DOHH2 (cell line): ENCODE data around the gene ALDH1L2.

Experiments used
- H3F3A ChIP-seq: fragments of 200-600 bp; sonication (generic), shearing (Covaris generic); 2 replicates; pipeline ENCODE4 v1.6.0; 2016; ENCODE audit warnings: antibody characterized with exemption, mild to moderate bottlenecking; ENCODE audit not compliant: control insufficient read depth, insufficient read depth
- H3K27ac ChIP-seq: fragments of 200-600 bp; sonication (generic); 2 replicates; pipeline ENCODE4 v1.5.1; 2014; ENCODE audit warnings: low read depth, mild to moderate bottlenecking, low read length, moderate library complexity
- H3K27me3 ChIP-seq: fragments of 200-600 bp; sonication (generic); 2 replicates; pipeline ENCODE4 v1.6.1; 2014; ENCODE audit warnings: mild to moderate bottlenecking, low read length, mixed read lengths; ENCODE audit not compliant: control insufficient read depth
- H3K36me3 ChIP-seq: fragments of 200-600 bp; sonication (generic); 2 replicates; pipeline ENCODE4 v1.6.1; 2014; ENCODE audit warnings: mild to moderate bottlenecking, low read length, moderate library complexity, mixed read lengths; ENCODE audit not compliant: control insufficient read depth
- H3K4me1 ChIP-seq: fragments of 200-600 bp; sonication (generic); 2 replicates; pipeline ENCODE4 v1.6.1; 2014; ENCODE audit warnings: mild to moderate bottlenecking, low read length, mixed read lengths; ENCODE audit not compliant: control insufficient read depth
- H3K4me2 ChIP-seq: fragments of 200-600 bp; sonication (generic); 2 replicates; pipeline ENCODE4 v1.6.0; 2014; ENCODE audit warnings: mild to moderate bottlenecking, low read length, moderate library complexity
- H3K4me3 ChIP-seq: fragments of 200-600 bp; sonication (generic); 2 replicates; pipeline ENCODE4 v1.5.1; 2014; ENCODE audit warnings: mild to moderate bottlenecking, low read length, mixed read lengths
- H3K79me2 ChIP-seq: fragments of 200-600 bp; sonication (generic); 2 replicates; pipeline ENCODE4 v1.6.1; 2014; ENCODE audit warnings: mild to moderate bottlenecking, low read length, mixed read lengths; ENCODE audit not compliant: control insufficient read depth
- H3K9me2 ChIP-seq: fragments of 200-600 bp; sonication (generic); replicated peaks from 2 replicates; pipeline ENCODE4 v1.6.1; 2014; ENCODE audit warnings: mild to moderate bottlenecking, low read length, mixed read lengths; ENCODE audit not compliant: control insufficient read depth
- H3K9me3 ChIP-seq: fragments of 200-600 bp; sonication (generic); 2 replicates; pipeline ENCODE4 v1.6.1; 2014; ENCODE audit warnings: antibody characterized with exemption, low read length, mixed read lengths; ENCODE audit not compliant: control insufficient read depth, insufficient read depth
- H4K20me1 ChIP-seq: fragments of 200-600 bp; sonication (generic); 2 replicates; pipeline ENCODE4 v1.6.0; 2014; ENCODE audit warnings: low read depth, mild to moderate bottlenecking, antibody characterized with exemption, low read length, moderate library complexity; ENCODE audit not compliant: control insufficient read depth, insufficient read depth
- CTCF ChIP-seq: fragments of 200-600 bp; sonication (generic); IDR thresholded peaks from one replicate; pipeline ENCODE4 v1.5.1; 2014; ENCODE audit warnings: antibody characterized with exemption, mild to moderate bottlenecking, low read depth, low read length; ENCODE audit not compliant: poor library complexity, severe bottlenecking
- EZH2phosphoT487 ChIP-seq: fragments of 200-600 bp; sonication (generic); IDR thresholded peaks from 2 replicates; pipeline ENCODE4 v1.6.1; 2017; ENCODE audit warnings: borderline replicate concordance, mild to moderate bottlenecking, antibody characterized with exemption, low read length, moderate library complexity, mixed read lengths

Gene ALDH1L2

GRCh38 chr12:105069936-105070702, 14.1 kb downstream of the ALDH1L2 start:
- Histone ChIP-seq H3F3A (no peaks in the 10 kb centered on the region), H3K4me2 (no peak overlapping the region), H3K4me3 (no peak overlapping the region), H3K9me3 (no peaks in the 10 kb centered on the region), H3K27me3 (no peaks in the 10 kb centered on the region), H3K36me3 (no peaks in the 10 kb centered on the region), H3K79me2 (no peaks in the 10 kb centered on the region), H4K20me1 (no peaks in the 10 kb centered on the region), H3K27ac (no peak overlapping the region), H3K9me2 (no peaks in the 10 kb centered on the region), H3K4me1 (peaks cover 21% of the 10 kb centered on the region)
- no peak for TF ChIP-seq EZH2phosphoT487
- TF ChIP-seq CTCF = no peak

GRCh38 chr12:105067511-105068031, 16.7 kb downstream of the ALDH1L2 start:
- Histone ChIP-seq H3K9me3 (no peaks in the 10 kb centered on the region), H3K79me2 (no peaks in the 10 kb centered on the region), H3K4me3 (no peak overlapping the region), H3K27ac (no peak overlapping the region), H4K20me1 (no peaks in the 10 kb centered on the region), H3K27me3 (no peaks in the 10 kb centered on the region), H3K9me2 (no peaks in the 10 kb centered on the region), H3K4me1 (peaks cover 12% of the 10 kb centered on the region), H3K4me2 (no peak overlapping the region), H3F3A (no peaks in the 10 kb centered on the region), H3K36me3 (no peaks in the 10 kb centered on the region)
- TF ChIP-seq EZH2phosphoT487 (no peak), CTCF (no peak)

GRCh38 chr12:105064564-105065178, 19.6 kb downstream of the ALDH1L2 start:
- H3K9me3 ChIP-seq = no peaks in the 10 kb centered on the region
- TF ChIP-seq CTCF (no peak), EZH2phosphoT487 (no peak)
- H3K4me3 ChIP-seq = no peak overlapping the region

More at GRCh38 chr12:105064564-105065178, 19.6 kb downstream of the ALDH1L2 start:
- H4K20me1 ChIP-seq = no peaks in the 10 kb centered on the region
- H3K79me2 ChIP-seq = no peaks in the 10 kb centered on the region
- H3K27me3 ChIP-seq = no peaks in the 10 kb centered on the region
- H3K4me2 ChIP-seq = no peak overlapping the region
- no peak overlapping the region for H3K27ac ChIP-seq
- no peaks in the 10 kb centered on the region for H3F3A ChIP-seq
- no peaks in the 10 kb centered on the region for H3K9me2 ChIP-seq
- peaks cover 2% of the 10 kb centered on the region for H3K4me1 ChIP-seq
- H3K36me3 ChIP-seq = no peaks in the 10 kb centered on the region
